Left forelimb (tissue), 1 donor: ENCODE data around the gene LGALS13.

Experiments
- DNase-seq: peaks from one replicate; pipeline ENCODE4 v3.0.0-alpha.2; 2018; ENCODE audit warnings: low spot score

Gene LGALS13, protein sequence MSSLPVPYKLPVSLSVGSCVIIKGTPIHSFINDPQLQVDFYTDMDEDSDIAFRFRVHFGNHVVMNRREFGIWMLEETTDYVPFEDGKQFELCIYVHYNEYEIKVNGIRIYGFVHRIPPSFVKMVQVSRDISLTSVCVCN

DNA sequence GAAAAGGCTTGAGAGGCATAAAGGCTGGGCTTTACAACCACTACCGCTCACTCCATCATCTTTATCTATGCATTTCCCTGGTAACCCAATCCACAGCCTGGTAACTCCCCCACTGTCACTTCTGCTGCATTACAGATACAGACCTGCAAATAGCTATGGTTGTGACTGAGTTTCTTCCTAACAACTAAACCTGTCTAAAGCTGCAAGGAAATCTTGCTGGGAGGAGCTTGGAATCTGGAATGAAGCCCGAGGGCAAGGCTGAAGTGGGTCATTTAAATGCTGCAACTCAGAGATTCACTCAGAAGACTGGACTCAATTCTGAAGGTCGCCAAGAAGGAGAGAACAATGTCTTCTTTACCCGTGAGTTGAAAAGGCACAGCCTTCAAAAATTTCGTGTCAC lies at the start of gene LGALS13:
TSS of gene LGALS13 (plus strand) at position 301 of the 400 bp plus-strand sequence. CDS start at position 346, 45 bp downstream.
- no peak for DNase-seq

DNA sequence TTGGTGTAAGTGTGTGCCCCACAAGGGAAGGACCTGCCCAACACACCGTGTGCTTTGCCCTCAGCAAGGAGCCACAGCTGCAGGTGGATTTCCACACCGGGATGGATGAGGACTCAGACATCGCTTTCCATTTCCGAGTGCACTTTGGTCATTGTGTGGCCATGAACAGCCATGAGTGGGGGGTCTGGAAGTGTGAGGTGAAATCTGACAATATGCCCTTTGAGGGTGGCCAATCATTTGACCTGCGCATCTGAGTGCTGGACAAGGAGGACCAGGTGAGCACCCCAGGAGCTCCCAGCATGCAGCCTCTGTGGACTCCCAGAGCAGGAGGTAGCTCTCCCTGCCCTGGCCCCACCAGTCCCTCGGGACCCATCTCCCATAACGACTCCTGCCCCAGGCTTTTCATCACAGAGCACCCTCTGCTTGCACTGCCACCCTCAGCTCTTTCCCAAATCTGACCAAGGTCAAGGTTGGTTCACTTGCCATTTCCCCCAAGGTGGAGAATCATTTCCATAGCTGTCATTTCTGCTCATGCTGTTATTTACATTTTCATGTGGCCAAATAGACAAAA lies 49.2 kb upstream of the LGALS13 start:
- no peak for DNase-seq

DNA sequence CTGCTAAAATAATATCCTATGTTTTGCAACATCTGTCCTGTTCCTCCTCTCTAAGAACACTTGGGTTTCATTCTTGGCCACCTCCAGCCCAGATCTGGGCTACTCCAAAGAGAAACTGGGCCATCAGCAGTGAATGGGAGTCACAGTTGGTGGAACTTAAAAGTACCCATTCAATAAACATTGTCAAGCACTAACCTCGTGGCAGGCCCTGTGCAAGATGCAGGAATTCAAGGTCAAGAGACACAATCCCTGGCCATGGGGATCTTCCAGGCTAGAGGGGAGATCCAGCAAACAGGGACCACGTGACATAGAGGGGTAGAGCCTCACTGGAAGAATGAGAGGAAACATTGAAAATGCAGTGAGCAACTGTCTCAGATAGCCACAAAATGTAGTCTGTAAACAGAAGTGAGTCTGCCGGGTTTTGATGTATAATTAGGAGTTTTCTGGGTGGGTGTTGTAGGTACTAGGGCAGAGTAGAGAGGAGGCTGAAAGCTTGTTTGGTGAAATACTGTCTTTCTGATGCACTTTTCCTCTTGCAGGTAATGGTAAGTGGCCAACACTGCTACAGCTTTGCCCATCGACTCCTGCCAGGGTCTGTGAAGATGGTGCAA lies 47.5 kb upstream of the LGALS13 start:
- DNase-seq = no peak

DNA sequence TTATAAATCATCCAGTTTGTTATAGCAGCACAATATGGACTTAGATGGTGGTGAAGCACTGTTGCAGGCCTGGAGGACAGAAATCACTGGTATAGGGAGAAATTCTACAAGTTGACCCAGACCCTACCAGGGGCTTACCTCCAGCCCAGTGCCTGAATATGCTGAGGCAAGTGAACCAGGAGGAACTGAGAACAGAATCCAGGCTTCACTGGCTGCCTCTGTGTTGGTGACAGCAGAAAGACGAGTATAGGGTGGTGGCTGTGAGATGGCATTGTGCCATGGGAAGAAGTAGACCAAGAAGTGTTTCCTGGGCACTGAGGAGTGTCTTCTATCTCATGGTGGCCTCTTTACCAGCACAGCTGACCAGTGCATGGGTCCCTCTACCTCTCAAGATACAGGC lies 46.4 kb upstream of the LGALS13 start:
- DNase-seq = no peak

DNA sequence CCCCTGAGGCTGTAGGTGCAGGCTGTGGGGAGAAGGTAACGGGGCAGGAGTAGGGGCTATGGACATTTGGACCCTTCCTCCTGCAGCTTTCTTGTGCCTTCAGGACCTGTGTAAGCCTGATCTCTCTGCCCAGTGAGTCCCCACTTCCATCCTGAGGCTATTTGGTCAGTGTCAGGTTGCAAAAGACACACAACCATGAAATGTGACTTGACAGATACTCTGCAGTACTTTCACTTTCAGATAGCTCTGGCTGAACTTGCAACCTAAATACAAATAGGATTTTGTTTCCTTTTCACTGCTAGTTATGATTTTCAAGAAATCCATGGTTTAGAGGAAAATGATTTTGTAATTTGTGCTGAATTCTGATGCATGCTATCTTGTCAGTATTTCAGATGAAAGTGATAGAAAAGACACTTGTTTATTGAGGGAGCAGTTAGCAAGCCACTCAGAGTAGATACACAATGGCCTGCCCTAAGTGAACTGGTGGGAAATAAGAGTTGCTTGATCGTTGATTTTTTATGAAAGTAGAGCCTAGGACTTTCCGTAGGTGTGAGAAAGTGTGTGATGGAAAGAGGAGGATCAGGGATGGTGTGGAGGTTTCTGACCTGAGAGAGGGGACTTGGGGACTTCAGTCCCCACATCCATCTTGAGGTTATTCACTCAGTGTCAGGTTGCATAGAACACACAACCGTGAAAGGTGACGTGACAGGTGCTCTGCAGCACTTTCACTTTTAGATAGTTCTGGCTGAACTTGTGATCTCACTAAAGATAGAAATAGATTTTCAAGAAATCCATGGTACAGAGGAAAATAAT lies 44.3 kb upstream of the LGALS13 start:
- DNase-seq = no peak

DNA sequence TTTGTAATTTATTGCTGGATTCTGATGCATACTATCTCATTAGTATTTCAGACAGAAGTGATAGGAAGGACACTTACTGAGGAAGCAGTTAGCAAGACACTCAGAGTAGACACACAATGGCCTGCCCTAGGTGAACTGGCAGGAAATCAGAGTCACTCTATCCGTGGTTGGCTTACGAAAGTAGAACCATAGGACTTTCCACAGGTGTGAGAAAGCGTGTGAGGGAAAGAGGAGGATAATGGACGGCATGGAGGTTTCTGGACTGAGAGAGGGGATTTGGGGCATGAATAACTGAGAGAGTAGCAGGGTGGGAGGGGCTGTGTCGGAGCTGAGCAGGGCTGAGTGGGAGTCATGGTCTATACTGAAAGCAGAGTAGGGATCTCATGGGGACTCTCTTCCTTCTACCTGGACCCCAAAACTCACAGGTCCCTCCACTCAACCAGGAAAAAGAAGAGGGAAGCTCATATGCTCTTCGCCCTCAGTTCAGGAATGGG lies 43.7 kb upstream of the LGALS13 start:
- no peak for DNase-seq

DNA sequence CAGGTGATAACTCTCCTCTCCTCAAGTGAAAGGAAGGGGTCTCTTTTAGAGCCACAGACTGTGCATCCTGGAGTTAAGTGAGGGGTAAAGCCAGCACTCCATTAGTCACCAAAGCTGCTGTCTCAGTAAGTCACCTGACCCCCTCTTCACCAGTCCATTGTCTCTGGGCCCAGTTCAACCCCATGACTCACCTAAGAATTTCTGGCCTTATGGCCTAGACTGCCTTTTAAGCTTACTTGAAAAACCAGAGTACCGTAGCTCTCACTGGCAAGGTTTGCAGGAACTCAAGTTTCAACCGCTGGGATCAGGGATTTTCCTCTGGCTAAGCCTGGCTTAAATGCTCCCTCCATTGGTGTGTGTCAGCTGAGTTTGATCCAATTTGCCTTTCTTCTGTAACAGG lies 38.9 kb upstream of the LGALS13 start:
- no peak for DNase-seq

DNA sequence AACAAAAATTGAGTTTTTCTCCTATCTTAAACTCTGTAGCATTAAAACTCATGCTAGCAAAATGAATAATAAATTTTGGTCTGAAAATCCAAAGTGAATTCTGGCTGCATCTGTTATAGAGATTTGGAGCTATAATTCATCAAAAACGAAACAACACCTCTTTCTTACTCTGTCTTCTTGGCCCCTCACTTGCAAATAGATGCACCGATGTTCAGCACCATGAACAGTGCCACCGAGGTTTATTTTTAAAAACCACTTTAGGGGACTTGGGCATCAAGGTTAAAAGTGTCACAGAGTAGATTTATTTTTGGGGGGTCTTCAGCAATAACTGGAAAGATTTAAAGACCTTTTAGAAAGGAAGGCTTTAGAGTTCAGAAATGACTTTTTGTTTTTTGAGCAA lies 36.3 kb upstream of the LGALS13 start:
- DNase-seq = no peak

DNA sequence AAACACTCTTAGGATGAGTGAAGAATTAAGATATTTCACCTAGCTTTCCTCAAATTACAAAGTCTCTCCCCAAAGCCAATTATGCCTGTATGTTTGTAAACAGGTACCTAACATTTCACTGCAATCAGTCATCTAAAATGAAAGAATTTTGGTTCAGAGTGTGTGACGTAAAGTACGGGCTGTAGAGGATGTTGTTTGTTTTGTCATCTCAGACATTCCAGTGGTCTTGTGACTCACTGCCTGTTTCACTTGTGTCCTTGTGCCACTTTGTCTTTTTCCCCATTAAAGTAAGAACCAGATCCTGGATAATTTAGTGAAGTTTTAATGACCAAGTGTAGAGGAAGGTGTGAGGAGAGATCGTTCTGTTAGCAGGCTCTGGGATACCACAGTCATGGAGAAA lies 33.7 kb upstream of the LGALS13 start:
- no peak for DNase-seq

DNA sequence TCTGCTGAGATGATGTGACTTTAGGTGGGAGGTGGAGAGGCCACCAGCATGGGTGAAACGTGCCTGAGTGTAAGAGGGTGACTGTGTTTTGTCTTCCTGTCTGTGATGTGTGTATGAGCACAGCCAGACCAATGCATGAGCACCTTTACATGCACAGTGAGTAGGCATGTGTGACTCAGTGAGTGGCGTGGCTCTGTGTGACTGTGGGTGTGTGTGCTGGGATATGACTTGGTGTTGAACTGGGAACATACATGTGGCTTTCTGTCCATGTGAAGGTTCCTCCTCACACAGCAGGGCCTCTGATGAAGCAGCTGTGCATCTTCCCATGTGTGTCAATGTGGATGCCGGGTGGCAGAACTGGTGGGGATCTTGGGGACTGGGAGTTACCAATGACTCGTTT lies 19.9 kb upstream of the LGALS13 start:
- no peak for DNase-seq

DNA sequence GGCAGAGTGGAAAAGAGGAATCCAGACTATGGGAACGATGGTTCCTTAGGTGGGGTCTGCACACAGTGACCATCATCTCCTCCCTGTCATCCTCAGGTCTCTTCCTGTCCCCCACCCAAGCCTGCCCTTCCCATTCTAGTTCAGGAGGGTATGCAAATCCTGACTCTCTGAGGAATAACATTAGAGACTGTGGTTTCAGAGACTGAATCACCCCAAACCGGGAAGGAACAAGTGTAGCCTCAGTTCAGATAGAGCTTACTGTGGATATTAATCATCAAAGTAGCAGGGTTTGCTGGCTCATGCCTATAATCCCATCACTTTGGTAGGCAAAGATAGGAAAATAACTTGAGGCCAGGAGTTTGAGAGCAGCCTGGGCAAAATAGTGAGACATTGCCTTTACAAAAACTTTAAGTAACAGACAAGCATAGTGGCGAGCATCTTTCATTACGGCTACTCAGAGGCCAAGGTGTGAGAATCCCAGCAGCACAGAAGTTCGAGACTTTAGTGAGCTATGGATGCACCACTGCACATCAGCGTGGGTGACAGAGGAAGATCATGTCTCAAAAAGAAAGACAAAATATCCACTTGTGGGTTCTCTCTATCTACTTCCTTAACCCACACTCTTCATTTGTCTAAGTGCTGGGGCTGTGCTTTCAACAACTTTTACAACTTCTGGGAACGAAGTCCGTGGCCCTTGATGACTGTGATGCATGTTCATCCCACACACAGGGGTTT lies 19.3 kb upstream of the LGALS13 start:
- no peak for DNase-seq

DNA sequence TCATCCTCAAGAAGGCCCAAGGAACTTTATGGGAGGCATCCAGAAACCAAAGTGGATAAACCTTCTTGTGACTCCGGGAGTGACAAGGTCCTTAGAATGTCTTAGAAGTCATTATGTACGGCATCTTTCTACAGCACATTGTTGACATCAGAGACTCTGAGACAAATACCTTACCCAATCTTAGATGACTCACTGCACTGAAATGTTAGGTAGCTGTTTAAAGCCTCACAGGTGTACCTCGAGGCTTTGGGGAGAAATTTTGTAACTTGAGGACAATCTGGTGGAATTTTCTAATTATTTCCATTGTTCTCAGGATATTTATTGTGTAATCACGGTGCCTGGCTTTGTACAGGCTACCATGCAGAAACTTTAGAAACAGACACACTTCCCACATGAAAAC lies 14.8 kb upstream of the LGALS13 start:
- DNase-seq = no peak

DNA sequence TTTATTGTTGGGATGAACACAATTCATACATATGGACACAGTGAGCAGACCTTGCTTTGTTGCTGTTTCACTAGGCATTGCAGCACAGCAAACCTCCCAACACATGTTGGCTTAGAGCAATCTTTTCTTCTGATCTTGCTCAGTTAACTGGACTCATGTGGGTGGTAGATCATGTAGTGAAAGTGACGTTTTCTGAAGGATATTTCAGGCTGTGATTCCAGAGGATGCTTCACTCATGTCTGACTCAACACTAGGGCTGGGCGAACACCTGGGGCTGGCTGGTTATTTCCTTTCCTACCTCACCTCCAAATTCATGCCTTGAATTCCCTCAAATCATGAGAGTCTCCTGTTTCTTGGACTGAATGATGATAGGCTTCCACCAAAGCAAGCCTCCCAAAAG lies 14.3 kb upstream of the LGALS13 start:
- no peak for DNase-seq

DNA sequence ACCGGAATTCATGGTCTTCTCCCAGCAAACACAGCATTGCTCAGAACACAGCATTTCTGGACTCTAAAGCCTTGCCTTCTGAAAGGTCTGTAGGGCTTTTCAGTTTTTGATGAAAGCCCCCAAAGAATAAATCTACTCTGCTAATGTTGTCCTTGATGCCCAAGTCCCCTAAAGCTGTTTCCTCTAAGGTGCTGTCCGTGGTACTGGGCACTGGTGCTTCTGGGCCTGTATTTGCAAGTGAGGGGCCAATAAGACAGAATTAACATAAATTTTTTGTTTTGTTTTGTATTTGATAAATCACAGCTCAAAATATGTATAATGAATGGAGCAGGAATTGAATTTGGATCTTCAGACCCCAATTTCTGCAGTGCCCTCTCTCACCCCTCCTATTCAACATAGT lies 12.1 kb upstream of the LGALS13 start:
- no peak for DNase-seq

DNA sequence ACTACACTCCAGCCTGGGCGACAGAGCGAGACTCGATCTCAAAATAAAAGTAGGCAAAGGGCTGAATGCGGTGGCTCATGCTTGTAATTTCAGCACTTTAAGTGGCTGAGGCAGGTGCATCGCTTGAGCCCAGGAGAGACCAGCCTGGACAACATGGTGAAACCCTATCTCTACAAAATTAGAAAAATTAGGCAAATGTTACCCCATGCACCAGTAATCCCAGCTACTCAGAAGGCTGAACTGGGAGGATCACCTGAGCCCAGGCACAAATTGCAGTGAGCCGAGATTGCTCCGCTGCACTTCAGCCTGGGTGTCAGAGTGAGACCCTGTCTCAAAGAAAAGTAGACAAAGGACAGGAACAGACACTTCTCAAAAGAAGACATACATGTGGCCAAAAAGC lies 9.9 kb upstream of the LGALS13 start:
- DNase-seq = no peak

DNA sequence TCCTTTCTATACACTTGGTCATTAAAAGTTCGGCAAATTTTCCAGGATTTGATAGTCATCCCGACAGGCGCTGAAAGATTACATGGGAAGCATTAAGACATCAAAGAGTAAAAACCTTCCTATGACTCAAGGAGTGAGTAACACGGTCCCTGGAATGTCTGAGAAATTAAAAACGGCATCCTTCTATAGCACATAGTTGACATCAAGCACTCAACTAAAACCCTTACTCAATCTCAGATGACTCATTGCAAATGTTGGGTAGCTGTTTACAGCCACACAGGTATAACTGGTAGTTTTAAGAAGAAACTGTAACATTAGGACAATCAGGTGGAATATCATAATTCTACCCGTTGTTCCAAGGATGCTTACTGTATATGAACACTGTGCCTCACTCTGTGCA lies 6.4 kb upstream of the LGALS13 start:
- DNase-seq = no peak

DNA sequence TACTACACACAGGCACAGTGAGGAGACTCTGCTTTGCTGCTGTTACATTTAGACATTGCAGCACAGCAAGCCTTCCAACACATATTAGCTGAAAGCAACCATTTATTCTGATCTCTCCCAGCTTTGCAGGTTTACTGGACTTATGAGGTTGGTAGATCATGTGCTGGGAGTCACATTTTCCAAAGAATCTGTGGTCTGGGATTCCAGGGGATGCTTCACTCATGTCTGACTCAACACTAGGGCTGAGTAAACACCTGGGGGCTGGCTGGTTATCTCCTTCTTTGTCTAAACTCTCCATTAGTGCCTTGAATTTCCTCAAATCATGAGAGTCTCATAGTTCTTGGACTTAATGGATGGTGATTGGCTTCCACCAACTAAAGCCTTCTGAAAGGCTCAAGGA lies 5.4 kb upstream of the LGALS13 start:
- no peak for DNase-seq

DNA sequence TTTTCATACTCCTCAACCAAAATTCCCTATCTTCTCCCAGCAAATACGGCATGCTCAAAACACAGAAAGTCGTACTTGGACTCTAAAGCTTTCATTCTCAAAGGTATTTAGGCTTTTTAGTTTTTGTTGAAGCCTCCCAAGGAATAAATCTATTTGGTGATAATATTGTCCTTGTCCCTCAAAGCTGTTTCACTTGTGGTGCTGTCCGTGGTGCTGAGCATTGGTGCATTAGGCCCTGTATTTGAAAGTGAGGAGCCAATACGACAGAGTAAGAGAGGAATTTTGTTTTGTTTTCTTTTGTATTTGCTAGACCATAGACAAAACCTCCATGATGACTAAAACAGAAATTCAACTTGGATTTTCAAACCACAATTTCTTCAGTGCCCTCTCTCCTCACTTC lies 3.2 kb upstream of the LGALS13 start:
- no peak for DNase-seq

DNA sequence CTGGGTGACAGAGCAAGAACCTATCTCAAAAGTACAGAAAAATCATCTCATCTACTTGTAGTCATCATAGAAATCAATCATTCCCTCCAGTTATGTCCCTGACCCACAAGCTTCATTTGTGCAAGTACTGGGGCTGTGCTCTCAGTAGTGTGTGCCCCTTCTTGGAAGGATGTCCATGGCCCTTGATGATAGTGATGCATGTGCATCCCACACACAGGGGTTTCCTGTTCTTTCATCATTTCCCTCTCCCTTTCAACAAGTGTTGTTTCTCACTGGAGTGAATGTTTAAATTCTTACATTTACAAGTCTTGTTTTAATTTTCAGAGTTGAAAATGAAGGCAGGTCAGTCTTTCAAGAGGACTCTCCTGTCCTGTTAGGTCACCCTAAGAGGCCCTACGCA lies 1.5 kb downstream of the LGALS13 start:
- no peak for DNase-seq

DNA sequence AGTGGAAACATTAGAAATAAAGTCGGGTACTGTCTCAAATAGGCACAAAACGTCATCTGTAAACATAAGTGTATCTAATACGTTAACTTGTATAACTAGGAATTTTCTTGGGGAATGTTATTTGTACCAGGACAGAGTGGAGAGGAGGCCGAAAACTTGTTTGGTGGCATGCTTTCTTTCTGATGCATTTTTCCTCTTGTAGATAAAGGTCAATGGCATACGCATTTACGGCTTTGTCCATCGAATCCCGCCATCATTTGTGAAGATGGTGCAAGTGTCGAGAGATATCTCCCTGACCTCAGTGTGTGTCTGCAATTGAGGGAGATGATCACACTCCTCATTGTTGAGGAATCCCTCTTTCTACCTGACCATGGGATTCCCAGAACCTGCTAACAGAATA lies 4.7 kb downstream of the LGALS13 start:
- DNase-seq = no peak

DNA sequence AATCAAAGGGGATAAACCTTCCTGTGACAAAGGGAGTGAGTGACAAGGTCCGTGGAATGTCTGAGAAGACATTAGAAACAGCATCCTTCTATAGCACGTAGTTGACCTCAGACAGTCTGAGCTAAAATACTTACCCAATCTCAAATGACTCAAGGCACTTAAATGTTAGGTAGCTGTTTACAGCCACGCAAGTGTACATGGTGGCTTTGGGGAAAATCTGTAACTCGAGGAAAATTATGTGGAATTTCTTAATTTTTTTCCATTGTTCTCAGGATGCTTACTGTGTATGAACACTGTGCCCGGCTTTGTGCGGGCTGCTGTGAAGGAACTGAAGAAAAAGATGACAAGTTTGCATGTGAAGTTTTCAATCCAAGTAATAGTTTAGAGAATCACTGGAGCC lies 5.2 kb downstream of the LGALS13 start:
- no peak for DNase-seq

DNA sequence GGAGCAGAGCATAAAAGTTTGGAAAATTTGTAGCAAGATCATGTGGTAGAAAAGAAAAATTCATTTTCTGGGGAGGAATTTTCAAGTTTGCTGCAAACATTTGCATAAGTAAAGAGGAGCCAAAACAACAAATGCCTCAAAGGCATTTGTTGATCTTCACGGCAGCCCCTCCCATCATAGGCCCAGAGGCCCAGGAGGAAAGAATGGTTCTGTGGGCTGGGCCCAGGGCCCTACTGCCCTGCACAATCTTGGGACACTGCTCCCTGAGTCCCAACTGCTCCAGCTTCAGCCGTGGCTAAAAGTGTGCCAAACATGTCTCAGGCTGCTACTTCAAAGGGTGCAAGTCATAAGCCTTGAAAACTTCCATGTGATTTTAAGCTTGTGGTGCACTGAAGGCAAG lies 11.3 kb downstream of the LGALS13 start:
- DNase-seq = no peak
